ENCODE data around the gene AGAP2. TPM values are rescaled to one million over a fixed set of nuclear protein-coding genes. Genes with fewer than 3 reads are reported as not detected.

AGAP2 gene
- total and polyA plus RNA-seq, 2 of the 8 experiments (the other 6 are each of a cell fraction or from before 2014, with no cell fraction given), result 1.5 TPM

DNA sequence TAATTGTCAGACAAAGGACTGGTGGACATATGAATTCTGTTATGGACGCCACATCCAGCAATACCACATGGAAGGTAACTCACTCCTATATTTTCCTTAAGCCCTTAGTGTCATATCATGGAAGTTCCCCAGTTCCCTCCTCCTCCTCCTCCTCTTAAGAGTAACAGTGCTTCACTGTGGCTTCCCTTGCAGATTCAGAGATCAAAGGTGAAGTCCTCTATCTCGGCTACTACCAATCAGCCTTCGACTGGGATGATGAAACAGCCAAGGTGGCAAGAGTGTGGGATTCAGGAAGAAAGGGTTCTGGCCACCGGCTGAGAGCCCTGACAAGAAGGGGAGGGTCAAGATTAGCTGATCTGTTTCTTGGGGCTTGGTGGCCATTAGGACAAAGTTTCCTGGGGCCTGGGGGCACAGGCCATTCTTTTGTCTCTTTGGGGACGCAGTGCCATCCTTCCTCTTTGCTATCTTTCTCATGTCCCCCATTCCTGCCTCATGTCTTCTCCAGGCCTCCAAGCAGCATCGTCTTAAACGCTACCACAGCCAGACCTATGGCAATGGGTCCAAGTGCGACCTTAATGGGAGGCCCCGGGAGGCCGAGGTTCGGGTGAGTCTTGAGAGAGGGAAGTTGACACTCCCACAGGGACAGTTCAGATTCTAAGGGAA, 42.6 kb downstream of the AGAP2 start (continued):
- no peak for TF ChIP-seq TAF1 (IDR thresholded peaks at IDR 0.05; ENCODE audit: low read depth, low read length)
